Activated CD4-positive, alpha-beta T cell treated with anti-CD3 and anti-CD28 coated beads, Interleukin-2, amount 50 U/mL, for 1 hour (primary cell): ENCODE data around the gene MCC.

Source experiments
- DNase-seq: peaks from one replicate; pipeline ENCODE4 v3.0.0-alpha.2; 2020

Gene MCC

DNA sequence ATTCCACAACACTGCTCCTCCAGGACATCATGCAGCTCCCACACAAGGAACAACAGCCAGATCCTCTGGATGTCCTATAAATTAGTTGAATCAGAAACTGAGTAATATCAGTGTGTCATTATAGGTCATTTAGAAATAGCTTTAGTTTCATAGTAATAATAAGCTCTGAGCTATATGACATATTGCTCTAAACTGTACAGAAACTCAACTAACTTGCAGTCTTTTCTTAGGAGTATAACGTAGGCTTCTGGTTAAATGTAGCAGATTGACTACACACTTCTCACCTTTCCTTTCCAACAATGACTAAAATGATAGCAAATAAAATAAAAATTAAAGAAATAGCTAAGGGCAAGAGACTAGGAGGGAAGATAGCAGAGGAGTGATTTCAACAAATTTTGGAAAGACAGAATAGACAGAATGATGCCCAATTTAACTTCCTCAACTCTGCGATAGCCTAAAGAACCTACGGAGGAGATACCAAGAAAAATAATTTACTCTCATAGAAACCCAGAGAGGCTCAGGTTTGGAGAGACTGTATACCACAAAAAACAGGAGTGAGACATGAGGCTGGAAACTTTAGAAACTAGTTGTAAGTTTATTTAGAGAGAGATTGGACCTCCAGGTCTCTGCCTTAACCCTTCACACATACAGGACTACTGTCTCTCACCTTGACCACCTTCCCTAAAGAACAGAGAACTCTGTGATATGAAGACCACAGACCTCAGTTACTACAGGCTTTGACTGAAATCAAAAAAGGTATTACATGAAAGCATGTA is 247.1 kb downstream of the MCC start:
- no peak for DNase-seq

DNA sequence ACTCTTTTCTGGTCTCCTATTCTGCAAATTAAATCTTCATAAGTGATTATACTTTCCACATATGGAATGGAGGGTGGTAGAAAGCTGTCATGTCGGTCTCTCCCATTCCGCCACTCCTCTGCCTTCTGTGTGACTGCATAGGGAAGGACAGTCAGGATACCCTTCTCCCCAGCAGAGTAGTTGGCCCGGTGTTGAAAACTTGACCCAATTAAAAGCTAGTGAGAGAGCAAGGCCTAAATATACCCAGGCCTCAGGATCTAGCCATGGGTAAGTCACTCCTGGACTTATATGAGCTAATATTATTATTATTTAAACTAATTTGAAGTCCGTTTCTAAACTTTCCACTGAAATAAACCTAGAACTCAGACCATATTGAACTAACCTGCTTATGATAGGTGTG is 248.2 kb downstream of the MCC start:
- no peak for DNase-seq

DNA sequence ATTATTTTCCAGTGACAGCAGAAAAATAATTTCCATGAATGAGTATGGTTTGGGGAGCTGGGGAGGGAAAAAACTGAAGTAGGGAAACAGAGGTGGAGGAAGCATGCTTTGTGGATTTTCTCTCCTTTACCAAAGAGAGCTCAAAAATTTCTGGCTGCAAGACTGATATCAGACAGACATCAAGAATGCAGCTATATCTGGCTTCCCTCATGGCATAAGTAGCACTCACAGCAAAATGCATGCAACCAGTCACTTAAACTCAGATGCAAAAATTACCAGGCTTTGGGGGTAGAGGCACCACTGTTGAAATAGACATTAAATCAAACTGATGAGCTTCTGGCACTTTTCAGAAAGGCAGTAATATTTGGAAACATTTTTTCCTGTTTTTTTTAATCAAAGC is 250.4 kb downstream of the MCC start:
- no peak for DNase-seq

DNA sequence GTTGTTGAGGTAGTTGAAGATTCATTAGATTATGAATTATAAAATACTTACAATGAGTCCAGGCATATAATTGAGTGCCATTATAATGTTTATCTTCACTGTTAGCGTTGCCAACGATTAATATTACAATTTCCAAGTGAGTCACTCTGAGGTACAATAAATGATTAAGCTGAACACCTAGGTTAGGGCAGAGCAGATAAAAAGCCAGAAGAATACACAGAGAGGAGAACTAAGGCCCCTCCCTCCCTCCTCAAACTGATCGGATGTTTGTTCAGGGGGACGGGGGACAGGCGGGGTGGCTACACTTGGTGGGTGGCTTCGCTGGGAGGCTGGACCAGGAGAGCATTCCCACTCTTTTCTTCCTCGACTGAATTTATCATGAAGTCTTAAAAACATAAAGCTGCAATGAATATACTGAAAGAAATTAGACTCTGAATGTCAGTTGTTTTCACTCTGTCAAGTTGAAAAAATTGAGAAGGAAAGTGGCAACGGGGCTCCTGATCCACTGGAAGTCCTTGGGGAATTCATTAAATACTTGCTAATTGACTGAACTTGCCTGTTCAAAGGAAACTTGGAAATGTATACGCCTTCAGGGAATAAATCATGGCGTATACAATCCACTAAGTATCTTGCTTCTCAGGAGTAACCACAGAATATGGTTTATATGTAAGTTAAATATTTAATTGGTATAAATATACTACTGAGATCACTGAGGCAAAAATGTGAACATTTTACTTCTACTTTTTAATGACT is 251.5 kb downstream of the MCC start:
- no peak for DNase-seq

DNA sequence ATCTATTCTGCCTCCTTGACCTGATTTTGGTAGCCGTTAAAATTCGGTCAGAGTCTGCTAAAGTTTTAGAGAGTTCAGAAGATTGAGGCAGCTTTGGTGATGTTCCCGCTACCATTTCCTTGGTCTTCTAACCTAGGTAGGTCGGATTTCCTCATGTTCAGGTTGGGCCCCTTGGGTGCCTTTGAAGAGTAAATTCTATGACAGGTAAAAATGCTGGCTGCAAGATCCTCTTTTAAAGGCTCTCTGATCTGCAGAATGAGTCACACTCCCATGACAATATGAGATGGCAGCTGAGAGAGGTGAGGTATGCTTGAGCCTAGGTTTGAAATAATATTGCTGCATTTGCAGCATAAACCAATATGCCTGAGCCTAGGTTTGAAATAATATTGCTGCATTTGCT is 252.4 kb downstream of the MCC start:
- DNase-seq, result no peak

DNA sequence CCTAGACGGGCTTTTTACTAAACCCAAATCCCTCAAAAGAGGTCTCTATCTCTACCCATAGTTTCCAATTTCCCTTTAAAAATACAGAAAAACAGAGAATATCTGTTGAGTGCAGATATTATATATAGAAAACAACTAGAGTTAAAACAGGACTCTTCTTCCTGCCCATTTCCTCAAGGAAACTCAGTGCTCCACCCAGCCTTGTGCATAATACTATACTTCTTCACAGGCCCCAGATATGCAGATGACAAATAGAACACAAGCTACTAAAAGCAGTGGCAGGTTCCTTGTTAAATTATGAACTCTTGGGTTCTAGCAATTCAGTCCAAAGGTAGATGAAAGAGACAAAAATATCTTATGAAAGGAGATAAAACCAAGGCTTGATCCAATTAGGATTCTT is 253.7 kb downstream of the MCC start:
- no peak for DNase-seq

DNA sequence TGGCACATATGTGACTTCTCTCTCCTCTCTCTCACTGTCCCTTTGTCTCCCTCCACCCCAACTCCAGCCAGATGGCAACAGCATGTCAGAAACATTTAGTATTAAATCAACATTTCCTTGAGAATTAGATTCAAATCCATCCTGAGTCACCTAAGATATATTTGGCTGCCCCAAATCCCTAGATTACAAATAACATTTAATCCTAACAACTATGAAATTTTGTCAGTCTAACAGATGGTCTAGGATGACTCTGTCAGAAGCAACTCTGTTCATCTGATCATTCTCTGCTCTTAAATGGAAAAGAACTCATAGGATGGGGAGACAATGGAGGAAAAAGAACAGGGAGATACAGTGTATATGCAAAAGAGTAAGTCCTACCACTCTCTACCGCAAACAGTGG is 254.6 kb downstream of the MCC start:
- DNase-seq, result no peak

DNA sequence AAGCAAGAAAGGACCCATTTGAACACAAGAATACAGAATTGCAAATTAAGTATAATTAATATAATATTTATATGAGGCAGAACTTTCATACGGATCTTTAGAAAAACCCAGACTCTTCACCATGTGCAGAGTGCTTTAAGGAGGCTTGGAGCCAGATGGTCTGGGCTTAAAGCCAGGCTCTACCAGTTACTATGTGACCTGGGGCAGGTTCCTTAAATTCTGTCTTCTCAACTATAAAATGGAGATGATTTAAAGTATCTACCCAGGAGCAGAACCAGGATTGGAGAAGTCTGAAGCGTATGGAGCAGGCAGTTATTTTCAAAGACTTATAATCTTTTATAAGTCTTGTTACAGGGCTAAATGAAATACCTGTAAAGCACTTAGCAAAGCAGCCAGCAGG is 255.6 kb downstream of the MCC start:
- no peak for DNase-seq

DNA sequence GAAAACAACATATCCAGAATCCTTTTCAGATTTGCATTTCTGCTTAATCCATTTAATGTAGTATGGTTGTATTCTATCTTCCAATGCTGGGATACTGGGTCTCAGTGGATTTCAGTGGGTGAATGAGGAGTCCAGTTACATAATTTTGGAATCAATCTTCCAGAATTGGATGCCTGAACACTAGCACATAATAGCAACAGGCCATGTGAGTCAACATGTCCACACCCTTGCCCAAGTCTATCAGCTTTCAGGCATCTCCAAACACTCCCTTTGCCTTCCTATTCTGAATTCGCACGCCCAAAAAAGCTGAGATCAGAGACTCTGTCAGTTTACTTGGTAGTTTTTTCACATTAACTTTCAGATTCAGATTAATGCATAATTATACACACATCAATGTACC is 256.0 kb downstream of the MCC start:
- no peak for DNase-seq

DNA sequence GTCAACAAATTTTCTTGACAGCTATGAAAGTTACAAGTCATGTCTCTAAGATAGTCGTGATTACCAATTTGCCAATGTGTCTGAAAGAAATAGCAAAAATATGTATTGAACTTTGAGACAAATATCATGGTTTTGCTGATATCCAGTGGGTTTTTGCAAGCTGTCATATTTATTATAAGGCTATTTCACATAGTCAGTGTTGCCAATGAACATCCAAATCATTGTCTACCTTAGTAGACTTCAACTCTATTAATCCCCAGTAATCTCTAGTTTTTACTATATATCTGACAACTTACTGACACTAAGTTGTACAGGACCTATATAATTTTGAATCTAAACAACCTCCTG is 256.6 kb downstream of the MCC start:
- DNase-seq, result no peak

DNA sequence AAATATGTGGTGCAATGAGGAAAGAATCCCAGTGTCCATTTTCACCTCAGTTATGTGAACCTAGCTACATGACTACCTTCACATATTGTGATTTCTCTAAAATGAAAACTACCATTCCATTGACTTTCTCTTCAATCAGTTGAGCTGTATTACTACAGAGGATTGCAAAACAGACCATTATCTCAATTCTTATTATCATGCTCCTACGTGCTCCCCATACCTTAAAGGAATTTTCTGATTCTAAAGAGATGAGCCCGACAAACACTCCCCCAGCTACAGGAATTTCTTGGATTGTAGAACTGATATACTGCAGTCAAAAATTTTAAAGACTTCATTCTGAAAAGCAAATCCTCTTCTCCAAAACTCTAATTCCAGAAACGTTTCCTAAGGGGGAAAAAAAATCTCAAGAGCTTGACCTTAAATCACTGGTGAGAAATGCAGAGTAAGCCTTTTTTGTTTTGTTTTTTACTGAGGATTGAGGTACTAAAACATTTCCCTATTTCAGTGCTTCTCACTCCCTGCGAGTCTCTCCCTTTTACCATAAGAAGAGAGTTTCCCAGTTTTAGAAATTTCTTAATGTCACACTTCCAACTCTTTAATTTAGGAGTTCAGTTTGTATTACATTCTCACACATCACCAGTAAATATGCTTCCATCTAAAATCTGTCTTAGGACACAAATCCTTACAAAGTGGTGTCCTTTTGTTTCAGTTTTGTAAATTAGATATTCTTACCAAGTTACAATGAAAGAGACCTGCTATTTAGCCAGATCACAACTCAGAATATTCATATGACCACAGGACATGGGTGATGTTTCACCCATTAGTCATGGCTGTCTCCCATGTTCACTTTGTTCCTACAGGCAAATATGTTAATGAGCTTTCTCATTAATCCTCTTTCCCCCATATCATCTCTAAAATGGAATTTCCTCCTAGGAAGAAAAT is 257.3 kb downstream of the MCC start:
- DNase-seq, result no peak

DNA sequence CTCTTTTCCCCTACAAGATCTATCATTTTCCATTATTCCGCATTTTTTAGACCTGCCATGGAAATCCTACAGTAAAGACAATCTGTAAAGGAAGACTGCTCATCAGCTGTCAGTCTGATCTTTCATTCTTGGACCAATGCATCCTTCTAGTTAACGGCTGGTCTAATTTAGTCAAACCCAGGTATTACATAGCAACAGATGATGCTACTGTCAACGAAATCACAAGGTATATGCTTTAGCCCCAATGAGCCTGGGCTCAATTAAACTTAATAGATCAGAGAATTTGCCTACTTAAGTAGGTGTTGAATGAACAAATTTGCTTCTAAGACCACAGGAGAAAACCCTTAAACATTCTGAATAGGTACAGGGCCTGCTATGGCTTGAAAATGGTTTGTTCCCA is 260.5 kb downstream of the MCC start:
- DNase-seq, result no peak

DNA sequence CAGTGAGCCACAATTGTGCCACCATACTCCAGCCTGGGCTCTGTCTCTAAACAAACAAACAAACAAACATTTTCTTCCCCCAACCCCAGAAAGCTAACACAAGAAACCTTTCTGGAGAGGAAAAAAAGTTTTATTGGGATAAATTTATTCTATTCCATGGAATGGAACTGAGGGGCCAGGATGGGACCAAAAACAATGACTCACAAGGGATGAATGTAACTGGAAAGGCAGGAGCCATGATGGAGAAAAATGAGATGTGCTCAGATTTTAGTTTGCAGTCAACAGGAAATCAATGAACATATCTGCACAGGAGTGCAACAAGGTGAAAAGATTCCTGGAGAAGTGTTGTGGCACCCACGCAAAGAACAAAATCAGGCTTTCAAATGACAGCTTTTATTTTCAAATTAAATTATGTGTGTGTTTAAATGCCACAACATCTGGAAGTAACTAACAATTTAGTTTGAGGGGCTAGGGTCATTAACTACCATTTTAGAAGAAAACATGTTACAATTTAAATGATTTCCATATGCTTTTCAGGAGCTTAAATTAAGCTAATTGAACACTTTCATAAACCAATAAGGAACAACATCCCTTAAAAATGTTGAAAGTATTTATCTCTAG is 262.0 kb downstream of the MCC start:
- no peak for DNase-seq

DNA sequence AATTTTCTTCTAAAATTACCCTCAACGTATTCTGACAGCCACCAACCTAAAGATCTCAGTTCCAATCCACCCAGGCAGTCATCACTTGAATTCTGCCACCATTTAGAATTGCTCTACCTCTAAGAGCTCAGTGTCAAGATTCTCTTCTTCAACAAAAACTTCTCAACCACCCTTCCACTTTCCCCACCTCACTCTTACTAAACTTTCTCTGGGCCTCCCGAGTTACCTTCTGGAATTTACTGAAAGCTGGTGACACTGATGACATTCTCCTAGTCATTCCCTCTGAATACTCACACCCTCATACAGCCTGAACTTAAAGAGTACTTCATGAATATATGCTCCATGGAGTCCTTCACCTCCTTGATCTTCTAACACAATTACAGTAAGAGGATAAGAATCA is 263.0 kb downstream of the MCC start:
- no peak for DNase-seq

DNA sequence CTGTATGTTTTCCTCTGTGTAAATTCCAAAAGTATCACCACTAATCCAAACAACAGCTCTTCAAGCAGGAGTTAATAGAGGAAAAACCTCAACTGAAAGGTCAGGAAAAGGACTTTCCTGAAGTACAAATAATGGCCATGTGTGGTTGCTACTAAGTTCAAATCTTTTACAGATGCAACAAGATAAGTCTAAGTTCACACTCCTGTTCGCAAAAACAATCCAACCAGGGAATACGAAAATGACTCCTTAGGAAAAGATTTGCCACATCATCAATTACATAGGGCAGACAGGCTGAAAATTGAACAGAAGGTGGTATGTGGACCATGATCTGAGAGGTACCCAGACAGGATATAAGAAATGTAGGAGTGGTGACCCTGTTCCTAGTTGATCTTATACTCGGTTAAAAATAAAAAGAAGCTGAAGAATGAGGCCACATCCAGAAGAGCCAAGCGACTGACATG is 263.6 kb downstream of the MCC start:
- no peak for DNase-seq

DNA sequence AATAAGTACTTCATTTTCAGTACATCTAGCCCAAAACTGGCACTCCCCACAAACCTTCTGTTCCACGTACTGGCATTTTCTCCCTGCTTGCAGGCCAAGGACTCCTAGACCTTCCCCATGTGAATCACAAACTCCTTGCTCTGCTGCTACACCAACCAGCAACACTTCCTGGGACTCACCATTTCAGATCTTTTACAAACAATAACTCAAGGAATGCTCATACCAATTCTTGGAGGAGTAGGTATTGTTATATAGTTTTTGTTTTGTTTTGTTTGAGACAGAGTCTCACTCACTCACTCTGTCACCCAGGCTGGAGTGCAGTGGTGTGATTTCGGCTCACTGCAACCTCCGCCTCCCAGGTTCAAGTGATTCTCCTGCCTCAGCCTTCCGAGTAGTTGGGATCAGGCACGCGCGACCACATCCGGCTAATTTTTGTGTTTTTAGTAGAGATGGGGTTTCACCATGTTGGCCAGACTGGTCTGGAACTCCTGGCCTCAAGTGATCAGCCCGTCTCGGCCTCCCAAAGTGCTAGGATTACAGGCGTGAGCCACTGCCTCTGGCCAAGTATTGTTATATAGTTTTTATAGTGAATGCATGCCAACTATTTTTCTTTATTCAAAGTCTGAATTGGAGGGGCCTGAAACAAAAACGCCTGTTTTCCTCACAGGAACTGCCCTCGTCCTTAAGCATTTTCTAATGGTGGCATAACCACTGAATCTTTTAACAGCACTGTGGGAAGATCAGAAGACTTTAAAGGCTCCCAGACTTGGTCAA is 264.2 kb downstream of the MCC start:
- no peak for DNase-seq

DNA sequence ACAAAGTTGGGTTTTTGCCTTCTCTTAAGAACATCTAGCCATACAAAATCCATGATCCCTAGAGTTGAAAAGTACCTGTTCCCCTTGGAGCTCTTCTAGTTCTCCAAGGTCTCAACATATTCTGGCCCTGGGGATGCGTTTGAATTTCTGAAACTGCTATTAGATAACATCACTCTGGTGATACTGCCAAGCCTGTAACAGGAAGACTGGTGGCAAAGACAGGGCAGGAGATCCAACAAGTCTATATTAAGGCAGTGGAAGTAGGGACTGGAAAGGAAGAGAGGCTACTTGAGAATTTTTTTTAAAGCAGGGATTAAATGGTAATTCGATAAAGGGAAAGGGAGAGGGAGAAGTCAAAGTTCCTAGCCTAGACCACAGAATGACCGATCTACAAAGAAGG is 264.9 kb downstream of the MCC start:
- no peak for DNase-seq

DNA sequence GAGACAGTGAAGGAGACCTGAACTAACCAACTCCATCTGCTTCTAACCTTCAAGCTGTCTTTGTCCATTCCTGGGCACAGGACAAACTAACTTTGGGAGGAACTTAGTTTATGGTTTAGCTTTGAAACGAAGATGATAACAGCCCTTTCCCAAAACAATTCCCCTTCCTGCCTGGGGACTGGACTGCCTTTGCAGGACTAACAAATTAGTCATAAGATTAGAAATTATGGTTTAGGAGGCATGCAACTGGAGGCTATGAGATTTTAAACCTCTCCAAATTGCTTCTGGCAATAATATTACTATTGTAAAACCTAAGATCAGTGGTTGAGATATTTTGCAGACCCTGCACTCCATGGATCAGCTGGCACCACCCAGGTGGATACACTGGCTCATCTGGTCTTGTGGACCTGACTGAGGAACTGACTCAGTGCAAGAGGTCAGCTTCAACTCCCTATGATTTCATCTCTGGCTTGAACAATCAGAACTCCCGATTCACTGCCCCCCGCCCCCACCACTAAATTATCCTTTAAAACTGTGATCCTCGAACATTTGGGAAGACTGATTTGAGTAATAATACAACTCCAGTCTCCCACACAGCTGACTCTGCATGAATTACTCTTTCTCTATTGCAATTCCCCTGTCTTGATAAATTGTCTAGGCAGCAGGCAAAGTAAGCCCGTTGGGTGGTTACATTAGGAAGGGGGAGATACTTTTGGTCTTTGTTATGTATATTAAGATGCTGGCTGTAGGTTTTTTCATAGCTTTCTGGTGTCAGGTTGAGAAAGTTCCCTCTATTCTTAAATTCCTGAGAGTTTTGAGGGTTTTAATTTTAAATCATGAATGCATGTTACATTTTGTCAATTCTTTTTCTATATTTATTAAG is 266.7 kb downstream of the MCC start:
- DNase-seq, result no peak

DNA sequence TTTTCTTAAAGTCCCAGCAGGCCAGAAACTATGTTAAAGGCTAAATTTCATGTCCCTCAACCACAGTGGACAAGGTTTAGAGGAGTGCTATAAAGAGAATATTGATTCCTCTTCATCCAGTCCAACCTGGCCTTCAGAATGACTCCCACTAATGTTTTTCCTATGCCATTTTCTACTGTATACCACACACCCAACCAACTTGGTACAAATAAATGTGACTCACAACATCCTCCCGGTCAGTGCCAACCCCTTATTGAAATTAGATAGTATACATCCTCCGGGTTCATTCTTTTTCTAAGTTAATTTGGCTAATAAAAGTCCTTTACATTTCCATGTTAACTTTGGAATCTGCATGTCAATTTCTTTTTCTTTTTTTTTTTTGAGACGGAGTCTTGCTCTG is 268.6 kb downstream of the MCC start:
- DNase-seq, result no peak

DNA sequence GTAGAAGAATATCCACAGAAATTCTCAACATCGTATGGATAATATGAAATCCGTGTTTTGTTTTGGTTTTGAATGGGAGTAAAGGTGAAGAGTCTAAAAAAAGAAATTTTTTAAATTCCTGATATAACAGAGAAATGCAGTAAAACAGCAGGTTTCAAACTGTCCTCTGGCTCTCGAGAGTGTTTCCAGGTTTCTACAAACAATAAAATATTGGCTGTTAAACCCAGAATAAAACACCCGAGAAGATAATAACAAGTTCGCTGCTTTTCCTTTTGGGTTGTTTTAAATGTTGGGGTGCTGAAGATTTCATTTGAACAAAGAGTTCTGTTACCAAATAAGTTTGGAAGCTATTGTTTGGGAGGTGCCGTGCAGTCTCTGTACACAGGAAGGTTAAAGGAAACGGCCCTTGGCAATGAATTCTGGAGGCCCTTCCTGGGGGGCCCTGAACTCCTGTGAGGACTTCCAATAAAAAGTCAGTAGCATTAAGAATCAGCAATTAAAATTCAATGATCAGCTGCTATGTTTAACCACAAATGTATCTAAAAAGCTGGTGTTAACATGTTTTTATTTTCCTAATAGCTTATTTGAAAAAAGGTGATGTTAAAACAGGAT is 269.2 kb downstream of the MCC start:
- DNase-seq, result no peak

DNA sequence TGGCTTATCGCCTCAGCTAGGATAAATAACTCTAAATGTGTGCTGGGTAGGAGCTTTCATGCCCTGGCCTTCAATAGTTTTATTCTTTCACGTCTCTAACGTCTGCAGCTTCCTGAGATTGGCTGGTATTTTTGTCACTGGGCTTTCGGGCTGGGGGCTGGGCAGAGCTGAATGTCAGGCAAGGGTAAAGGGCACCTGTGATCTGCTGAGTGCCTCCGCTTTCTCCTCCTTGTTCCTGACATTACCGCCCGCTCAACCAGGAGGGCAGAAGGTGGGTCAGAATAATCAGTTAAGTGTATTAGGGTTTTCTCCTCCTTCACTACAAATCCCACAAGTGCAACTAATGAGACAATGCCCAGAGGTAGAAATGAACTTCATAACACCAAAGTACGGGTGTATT is 270.1 kb downstream of the MCC start:
- DNase-seq, result no peak
